NCI-H2107 treated with DMSO at 0.1 percent for 48 hours (cell line): Measurements from ENCODE around the gene SLC35F3.
A peak's percentile ranks its signal among the peaks of the same experiment; 100 is the strongest.
"Not testable (repeated sequence)": the region's sequence is repeated elsewhere in the genome, so short reads cannot be mapped to it uniquely, and the experiment has no call there.

Experiments used
- DNase-seq: peaks from one replicate; lab custom pipeline; 2025; ENCODE audit not compliant: unreplicated experiment; lab: John Stamatoyannopoulos, UW

Gene SLC35F3

DNA sequence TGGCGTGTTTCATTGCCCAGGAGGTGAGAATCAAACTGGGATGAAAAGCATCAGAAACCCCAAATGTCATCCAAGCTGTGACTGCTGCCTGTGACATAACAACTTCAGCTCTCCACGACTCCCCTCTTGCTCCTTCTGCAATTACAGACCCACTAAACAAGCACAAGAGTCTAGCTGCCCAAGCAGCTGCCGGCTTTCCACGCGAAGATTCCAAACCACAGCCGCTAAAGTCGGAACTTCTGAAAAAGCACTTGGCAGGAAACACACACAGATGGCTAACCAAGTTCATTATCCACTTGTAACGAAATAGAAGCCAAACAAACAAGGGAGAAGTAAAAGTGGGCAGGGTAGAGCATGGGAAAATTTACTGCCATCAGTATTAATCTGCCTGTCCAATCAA is 198.1 kb downstream of the SLC35F3 start:
- peak; percentile 88 for DNase-seq

GRCh38 chr1:234103198-234103597 is 198.7 kb downstream of the SLC35F3 start:
- no peak for DNase-seq

DNA sequence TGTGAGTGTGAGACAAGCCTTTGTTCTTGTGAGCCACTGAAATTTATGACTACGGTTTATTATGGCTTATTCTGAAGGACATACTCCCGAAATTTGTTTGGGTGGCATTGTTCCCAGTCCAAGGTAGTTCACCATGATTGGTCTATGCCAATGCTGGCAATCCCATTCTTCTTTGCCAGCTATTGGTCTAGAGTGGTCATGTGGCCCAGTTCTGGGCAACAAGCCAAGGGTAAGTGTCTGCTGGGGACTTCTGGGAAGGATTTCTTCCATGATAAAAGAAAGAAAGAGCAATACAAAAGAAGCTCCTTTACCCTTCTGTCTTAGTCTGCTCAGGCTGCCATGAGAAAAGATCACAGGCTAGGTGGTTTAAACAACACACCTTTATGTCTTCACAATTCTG is 201.6 kb downstream of the SLC35F3 start:
- DNase-seq, result no peak

DNA sequence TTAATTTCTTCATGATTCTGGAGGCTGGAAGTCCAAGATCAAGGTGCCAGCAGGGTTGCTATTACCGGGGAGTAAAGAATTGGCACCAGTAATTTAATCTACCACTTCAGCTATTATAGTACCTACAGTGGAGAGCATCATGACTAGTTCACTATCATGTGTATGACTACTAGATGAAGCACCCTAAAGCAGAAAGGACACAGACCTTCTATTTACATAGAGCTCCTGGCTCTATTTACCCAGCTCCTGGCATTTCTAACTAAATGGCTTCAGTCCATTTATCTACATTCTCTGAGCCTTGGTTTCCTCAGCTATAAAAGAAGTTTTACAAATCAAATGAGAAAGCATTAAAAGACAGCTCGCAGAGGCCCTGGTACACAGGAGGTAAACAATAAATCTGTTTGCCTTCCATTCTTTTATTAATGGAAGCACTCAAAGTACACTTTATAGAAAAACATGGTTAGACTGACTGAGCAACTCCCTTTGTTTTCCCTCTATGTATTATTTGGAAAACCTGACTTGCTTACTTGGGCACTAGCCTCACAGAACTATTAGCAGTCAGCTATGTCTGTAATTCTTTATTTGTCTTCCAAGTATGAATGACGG is 203.0 kb downstream of the SLC35F3 start:
- peak; percentile 46 for DNase-seq

- no peak for DNase-seq
Observed at GRCh38 chr1:234108921-234109320, 204.4 kb downstream of the SLC35F3 start.

DNA sequence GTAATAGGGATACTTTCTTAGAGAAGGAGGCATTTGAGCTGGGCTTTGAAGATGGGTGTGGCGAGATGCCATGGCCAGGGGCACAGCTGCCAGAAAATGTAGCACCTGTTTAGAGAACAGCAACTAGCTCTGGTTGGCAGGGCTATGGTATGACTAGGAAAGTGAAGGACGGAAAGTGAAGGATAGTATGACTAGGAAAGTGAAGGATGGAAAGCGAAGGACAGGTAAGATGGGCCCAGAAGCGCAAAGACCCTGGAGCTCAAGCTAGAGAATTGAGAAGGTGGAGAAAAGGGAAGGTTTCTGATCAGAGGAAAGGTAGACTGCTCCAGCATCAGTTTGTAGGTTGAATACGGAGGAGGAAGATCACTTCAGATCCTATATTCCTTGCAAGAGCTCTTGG is 205.4 kb downstream of the SLC35F3 start:
- no peak for DNase-seq

DNA sequence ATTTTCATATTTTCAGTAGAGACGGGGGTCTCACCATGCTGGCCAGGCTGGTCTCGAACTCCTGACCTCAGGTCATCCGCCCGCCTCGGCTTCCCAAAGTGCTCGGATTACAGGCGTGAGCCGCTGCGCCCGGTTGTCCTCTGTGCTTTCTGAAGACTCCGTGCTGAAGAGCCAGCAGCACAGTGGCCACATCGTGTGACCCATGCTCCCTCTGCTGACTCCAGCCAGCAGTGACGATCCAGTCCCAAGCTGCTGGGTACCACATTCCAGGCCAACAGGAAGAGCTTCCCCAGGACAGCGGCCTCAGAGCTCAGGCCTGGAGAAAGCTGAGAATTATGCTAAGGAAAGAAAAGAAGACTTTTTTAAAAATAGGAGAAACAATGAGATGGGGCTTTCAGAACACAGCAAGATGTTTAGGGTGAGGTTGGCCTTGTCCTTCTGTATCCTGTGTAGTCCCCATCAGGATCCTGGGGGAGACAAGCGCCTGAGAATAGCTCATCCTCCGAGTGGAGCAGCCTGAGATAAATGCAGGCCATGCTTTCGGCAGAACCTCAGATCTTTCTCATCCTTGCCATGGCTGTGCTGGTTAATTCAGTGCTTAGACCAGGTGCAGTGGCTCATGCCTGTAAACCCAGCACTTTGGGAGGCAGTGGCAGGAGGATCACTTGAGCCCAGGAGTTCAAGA is 207.1 kb downstream of the SLC35F3 start:
- peak; percentile 31 for DNase-seq

- peak; percentile 88 for DNase-seq
Observed at GRCh38 chr1:234114648-234115307, 210.3 kb downstream of the SLC35F3 start.

- DNase-seq, result no peak
Observed at GRCh38 chr1:234118911-234119310, 214.4 kb downstream of the SLC35F3 start.

DNA sequence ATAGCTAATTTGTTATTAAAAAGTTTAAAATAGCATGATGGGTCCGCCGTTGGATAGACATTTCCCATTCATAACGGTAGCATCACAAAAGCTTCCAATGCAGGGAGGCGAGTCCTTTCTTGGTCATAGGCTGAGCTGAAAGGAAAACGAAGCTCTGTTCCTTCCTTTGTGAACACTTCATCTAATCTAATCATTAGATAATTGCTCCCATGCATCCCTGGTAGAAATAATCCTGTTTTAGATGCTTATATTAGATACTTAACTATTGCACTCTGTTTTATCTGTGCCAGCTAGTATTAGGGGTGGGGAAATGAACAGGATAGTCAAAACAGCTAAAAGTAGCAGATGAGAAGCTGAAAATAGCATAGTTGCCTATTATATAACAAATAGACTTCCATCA is 215.0 kb downstream of the SLC35F3 start:
- DNase-seq, result no peak

GRCh38 chr1:234120327-234120944 is 216.0 kb downstream of the SLC35F3 start:
- DNase-seq, result no peak

- not testable (repeated sequence) for DNase-seq
Observed at GRCh38 chr1:234121659-234122058, 217.2 kb downstream of the SLC35F3 start.

DNA sequence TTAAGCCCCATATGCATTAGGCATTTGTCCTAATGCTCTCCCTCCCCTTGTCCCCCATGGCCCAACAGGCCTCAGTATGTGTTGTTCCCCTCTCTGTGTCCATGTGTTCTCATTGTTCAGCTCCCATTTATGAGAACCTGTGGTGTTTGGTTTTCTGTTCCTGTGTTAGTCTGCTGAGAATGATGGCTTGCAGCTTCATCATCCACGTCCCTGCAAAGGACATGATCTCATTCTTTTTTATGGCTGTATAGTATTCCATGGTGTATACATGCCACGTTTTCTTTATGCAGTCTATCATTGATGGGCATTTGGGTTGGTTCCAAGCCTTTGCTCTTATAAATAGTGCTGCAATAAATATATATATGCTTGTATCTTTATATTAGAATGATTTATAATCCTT is 218.1 kb downstream of the SLC35F3 start:
- DNase-seq, result not testable (repeated sequence)

DNA sequence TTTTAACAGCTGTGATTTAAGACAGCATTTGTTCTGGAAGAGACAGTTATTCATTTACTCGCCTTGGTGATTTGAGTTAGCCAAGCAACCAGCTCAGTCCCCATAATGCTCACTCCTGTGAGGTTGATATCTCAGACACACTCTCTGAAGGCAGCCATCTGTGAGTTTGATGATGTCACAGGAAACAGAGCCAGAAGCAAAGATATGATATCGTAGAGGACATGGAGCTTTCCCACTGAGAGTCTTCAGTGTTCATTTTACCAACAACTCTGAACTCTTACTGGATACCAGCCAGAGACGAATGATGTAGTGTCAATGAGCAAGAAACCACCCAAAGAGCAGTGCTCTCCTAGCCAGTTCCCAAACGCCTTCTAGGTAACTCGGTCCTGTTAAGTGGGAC is 219.4 kb downstream of the SLC35F3 start:
- no peak for DNase-seq

DNA sequence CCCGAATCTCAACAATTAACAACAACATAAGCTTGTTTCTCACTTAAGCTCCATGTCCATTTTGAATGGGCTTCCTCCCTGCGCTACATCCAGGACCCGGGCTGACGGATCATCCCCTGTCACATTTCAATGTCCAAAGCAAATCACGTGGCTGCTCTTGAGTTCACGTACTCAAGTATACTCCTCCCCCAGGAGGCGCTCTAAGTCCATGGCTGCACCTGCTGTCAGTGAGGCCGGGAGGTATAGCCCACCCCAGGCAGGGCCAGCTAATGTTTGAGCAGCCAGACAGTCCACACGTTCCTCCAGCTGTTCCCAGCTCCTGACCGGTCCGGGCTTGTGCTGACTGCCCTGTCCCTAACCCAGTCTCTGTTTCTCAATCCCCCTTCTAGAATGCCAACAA is 220.8 kb downstream of the SLC35F3 start:
- DNase-seq, result peak; percentile 55

- DNase-seq, result no peak
Observed at GRCh38 chr1:234125714-234126113, 221.2 kb downstream of the SLC35F3 start.

DNA sequence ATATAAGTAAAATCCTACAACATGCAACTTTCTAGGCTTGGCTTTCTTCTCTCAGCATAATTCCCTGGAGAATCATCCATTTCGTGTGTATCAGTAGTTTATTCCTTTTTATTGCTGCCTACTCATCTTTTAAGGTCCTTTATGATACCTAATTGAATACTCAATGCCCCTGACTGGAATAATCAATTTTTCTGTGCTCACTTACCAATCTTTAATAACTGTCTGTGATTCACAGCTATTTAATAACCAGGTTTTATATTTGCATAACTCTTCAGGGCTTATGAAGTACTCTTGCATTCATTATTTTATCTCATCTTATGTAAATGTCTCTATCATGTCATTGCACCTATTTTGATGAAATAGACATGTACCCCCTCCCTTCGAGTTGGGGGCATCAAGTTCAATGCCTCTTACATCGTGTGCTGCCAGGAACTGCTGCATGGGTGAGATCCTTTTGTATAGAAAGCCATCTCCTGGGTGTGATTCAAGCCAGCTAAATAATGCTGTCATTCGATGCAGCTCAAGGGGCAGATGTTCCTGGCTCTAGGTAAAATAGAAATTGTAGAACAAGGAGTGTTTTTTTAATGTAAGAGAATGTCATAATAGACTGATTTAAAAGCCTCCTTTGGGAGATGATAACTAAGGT is 222.7 kb downstream of the SLC35F3 start:
- DNase-seq, result peak; percentile 53

DNA sequence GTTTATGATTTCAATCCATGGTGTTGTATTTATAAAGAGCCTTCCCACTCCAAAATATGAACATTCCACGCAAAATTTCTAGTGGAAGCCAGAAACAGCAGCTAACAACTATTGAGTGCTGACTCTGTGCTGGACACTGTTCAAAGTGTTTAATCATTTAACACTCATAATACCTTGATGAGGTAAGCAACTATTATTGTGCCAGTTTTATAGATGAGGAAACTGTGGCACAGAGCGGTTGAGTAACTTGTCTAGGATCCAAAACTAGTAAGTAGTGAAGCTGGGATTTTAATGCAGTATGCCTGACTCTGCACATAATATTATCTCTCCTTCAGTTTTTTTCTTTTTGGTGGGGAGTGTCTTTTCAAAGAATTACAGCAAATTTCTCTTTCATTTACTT is 228.3 kb downstream of the SLC35F3 start:
- DNase-seq, result no peak

DNA sequence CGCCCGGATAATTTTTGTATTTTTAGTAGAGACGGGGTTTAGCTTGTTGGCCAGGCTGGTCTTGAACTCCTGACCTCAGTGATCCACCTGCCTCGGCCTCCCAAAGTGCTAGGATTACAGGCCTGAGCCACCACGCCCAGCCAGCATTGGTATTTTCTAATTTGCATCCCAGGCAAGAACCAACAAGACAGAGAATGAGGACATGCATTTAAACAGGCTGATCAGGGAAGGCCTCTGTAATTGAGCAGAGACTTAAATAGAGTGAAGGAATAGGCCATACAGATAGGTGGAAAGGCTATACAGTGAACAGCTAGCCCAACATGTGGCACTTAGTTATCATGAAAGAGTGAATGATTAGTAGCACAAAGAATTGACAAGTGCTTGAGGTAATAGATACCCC is 230.4 kb downstream of the SLC35F3 start:
- DNase-seq, result no peak

DNA sequence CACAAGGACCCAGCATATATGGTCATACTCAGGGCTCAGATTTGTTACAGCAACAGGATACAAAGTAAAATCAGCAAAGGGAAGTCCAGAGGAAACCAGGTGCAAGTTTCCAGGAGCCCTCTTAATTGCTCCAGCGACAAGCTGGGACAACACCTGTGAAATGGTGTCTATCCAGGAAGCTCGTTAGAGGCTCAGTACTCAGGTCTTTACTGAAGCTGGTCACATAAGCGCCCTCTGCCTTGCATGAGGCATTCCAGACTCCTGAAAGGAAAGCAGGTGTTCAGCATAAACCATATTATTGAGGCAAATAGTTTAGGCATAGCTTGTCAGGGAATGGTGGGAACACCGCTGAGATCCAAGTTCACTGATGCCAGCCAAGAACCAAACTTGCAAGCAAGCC is 231.0 kb downstream of the SLC35F3 start:
- DNase-seq, result peak; percentile 84

- DNase-seq, result no peak
Observed at GRCh38 chr1:234136073-234136472, 231.6 kb downstream of the SLC35F3 start.
